TTC549 (cell line): ENCODE measurements around the gene YTHDF2.
"Not testable (repeated sequence)": the region's sequence is repeated elsewhere in the genome, so short reads cannot be mapped to it uniquely, and the experiment has no call there.

ENCODE experiments used
- FAIRE-seq: peaks from 2 replicates; lab custom pipeline; 2012; peaks lifted over from hg19 to GRCh38; lab: Jason Lieb, UNC

The YTHDF2 gene

DNA sequence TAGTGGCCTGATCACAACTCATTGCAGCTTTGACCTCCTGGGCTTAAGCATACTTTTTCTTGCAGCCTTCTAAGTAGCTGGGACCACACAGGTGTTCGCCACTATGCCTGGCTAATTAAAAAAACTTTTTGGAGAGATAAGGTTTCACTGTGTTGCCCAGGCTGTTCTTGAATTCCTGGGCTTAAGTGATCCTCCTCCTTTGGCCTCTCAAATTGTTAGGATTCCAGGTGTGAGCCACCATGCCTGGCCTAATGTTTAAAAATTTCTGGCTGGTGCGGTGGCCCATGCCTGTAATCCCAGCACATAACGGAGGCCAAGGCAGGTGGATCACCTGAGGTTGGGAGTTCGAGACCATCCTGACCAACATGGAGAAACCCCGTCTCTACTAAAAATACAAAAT, 24.4 kb downstream of the YTHDF2 start:
- FAIRE-seq: no peak

DNA sequence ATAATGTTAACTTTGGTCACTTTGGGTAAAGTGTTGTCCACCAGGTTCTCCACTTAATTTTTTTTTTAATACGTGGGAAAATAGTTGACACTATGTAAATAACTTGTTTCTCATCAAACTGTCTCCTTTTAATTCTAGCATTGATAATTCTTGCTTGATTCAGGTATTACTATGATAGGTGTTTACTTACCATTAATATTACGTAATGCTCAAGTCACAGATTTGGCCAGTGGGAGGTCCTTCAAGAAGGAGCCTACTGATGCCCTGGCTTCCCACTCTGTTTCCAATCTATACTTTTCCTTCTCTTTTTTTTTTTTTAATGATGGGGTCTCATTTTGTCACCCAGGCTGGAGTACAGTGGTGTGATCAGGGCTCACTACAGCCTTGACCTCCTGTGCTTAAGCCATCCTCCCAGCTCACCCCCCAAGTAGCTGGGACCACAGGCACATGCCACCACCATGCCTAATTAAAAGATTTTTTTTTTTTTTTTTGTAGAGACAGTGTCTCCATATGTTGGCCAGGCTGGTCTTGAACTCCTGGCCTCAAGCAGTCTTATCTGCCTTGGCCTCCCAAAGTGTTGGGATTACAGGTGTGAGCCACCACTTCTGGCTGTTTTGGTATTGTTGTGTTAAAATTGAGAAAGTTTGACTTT, 29.9 kb downstream of the YTHDF2 start:
- no peak for FAIRE-seq

DNA sequence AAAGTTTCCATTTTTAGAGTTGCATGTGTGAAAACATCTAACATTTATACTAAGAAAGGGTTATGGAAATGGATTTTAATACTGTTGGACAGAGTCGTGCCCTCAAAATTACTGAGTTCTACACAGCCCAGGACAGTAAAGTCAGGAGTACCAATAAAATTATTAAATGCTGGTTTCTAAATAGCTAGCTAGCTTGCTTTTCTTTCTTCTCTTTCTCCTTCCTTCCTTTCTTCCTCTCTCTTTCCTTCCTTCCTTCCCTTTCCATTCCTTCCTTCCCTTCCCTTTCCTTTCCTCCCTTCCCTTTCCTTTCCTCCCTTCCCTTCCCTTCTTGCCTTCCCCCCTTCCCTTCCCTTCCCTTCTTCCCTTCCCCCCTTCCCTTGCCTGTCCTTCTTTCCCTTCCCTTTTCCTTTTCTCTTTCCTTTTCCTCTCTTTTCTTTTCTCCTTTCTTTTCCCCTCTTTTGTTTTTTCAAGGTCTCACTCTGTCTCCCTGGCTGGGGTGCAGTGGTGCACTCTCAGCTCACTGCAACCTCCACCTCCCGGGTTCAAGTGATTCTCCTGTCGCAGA, 33.9 kb downstream of the YTHDF2 start:
- FAIRE-seq: no peak

DNA sequence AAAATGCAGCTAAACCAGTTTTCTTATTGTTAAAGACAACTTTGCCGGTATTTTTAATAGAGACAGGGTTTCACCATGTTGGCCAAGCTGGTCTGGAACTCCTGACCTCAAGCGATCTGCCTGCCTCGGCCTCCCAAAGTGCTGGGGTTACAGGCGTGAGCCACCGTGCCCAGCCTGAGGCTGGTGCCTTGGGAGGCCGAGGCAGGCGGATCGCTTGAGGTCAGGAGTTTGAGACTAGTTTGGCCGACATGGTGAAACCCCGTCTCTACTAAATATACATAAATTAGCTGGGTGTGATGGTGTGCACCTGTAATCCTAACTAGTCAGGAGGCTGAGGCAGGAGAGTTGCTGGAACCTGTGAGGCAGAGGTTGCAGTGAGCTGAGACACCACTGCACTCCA, 35.2 kb downstream of the YTHDF2 start:
- FAIRE-seq: not testable (repeated sequence)

DNA sequence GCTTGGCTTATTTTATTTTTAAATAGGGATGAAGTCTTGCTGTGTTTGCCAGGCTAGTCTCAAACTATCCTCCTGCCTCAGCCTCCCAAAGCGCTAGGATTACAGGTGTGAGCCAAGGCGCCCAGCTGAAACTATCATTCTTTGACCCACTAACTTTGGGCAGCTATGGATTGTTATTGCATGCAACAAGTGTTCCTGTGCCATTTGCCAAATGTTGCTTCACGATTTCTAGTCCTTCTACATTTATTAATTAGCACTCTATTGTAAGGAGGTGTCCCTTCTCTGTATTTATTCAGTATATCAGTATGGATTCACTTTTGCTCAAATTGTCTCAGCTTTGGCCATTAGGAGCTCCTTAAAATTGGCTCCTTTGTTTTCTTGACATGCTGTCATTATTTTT, 36.4 kb downstream of the YTHDF2 start:
- no peak for FAIRE-seq

DNA sequence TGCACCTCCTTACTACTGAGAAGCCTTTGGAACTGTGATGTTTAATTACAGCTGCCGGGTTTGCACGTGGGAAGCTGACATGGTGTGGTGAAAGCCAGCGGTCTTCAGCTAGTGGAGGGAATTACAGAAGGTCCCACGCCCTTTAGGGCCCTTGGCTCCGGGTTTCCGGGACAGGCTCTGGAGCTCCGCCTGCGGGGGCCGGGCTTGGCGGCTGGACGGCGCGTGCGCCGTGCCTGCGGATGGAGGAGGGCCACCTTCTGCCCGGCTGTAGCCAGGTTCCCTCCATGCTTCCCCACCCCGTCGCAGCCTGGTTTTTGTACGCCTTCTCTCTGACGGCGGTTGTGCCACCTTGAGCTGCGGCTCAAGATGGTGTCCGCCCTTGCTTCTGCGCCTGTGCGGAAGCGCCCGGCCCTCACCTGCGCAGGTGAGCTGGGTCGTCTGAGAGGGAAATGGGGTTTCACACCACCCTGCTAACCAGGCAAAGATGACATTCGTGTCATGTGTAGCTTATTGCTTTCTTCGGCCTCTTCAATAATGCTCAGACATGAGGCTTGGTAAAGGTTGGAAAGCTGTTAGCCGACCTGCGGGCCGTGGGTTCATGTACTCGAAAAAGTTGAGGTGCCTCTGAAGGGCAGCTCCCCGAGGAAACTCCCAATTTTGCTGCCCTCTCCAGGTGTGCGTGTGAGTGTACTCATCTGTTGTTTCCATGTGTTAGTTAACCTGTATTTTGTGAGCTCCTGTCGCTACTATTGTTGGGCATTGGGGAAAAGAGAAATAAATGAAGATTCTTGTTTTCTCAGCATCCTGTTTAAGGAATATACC, 38.6 kb downstream of the YTHDF2 start:
- FAIRE-seq: no peak

DNA sequence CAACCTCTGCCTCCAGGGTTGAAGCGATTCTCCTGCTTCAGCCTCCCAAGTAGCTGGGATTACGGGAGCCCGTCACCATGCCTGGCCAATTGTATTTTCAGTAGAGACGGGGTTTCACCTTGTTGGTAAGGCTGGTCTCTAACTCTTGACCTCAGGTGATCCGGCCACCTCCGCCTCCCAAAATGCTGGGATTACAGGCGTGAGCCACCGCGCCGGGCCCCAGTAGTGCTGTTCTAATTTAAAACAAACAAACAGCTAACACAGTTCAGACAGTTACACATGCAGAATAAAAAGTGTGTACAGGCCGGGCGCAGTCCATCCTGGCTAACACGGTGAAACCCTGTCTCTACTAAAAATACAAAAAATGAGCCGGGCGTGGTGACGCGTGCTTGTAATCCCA, 39.6 kb downstream of the YTHDF2 start:
- no peak for FAIRE-seq

DNA sequence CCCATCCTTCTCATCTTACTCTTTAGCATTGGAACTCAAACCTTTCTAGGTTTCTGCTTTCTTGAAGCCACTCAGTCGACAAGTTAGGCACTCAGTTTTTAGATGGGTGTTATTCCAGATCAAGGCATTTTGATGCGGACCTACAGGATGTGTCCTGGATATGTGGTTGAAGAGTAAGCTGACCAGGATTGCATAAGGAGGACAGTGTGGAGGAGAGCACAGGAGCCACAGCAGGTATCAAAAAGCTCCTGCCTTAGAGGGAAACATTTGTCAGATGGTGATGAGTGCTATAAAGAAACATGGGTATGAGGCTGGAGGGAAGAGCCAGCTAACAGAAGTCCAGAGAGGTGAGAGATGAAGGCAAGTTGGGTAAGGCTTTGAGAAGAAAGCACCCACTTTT, 41.3 kb downstream of the YTHDF2 start:
- FAIRE-seq: no peak

DNA sequence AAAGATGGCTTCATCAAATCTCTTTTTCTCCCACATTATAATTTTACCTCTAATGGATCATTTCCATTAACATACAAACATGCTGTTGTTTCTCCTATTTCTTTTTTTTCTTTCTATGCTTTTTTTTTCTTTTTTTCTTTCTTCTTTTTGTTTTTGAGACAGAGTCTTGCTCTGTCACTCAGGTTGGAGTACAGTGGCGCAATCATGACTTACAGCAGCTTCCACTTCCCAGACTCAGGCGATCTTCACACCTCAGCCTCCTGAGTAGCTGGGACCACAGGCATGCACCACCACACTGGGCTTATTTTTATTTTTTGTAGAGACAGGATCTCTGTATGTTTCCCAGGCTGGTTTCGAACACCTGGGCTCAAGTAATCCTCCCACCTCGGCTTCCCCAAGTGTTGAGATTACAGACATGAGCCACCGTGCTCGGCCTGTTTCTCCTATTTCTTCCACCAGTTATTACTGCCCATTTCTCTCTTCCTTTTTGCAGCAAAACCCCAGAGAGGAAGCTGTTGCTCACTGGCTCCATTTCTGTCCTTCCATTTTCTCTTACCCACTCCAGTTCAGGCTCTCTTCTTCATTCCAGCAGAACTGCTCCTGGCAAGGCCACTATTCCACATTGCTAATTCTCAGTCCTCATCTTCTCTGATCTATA, 43.1 kb downstream of the YTHDF2 start:
- no peak for FAIRE-seq

DNA sequence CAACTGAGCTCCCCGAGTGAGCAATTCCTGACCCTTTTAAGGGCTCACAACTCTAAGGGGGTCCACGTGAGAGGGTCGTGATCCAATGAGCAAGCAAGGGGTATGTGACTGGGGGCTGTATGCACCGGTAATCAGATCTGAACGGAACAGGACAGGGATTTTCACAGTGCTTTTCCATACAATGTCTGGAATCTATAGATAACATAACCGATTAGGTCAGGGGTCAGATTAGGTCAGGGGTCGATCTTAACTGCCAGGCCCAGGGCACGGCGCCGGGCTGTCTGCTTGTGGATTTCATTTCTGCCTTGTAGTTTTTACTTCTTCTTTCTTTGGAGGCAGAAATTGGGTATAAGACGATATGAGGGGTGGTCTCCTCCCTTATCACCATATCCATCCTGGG, 44.6 kb downstream of the YTHDF2 start:
- FAIRE-seq: no peak

DNA sequence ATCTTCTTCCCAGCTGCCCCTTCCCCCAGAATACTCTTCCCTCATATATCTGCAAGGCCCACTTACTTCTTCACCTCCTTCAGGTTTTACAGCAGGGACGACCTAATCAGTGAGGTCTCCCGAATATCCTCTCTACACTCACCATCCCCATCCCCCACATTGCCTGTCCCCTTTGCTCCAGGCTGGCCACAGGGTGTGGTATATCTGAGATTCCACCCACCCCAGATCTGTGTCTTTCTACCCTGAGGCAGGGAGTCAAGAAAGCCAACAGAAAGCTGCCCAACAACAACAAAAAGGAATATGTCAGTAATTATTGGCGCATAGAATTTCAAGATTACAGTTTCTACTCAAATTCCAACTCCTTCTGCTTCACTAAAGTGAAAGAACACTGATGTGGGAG, 45.3 kb downstream of the YTHDF2 start:
- no peak for FAIRE-seq

DNA sequence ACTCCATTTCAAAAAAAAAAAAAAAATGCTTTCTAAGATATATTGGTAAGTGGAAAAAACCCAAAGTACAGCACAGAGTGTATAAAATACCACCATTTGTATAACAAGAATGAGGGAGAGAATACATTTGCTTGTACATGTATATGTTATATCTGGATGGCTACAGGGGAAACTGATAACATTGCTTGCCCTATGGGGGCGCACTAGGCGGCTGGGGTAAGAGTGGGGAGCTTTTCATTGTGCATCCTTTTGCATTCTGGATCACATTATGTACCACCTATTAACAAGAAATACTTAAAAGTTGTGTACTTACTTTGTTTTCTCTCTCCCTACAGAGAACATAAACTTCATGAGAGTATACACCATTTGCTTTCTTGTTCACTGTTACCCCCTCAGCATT, 46.6 kb downstream of the YTHDF2 start:
- FAIRE-seq: no peak

DNA sequence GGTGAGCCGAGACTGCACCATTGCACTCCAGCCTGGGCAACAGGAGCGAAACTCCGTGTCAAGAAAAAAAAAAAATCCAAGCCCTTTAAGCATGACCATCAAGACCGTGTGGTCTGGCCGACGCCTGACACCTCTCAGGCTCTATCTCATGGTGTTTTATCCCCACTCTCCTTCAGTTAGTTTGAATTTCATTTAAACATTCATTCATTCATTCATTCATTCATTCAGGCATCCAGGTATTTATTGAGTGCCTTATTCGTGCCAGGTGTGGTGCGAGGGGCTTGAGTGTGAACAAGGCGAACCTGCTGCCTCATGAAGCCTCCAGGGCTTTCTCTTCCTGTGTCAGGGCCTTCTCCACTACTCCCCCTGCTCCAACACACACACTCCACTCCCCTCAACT, 52.7 kb downstream of the YTHDF2 start:
- FAIRE-seq: no peak

DNA sequence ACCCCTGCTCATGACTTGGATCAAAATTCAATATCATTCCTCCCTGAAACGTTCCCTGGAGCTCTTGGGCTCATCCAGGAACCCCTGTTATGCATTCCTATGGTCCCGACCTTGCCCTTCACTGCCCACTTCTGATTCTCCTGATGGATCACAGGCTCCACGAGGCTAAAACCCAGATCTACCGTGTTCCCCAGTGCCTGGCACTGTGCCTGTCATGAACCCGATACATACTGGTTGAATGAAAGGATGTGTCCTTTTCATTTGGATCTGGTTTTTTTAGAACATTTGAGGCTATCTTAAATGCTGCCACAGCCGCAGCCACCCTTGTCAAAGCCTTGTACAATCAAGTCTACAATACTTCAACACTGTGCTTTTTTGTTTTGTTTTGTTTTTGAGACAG, 53.1 kb downstream of the YTHDF2 start:
- no peak for FAIRE-seq

DNA sequence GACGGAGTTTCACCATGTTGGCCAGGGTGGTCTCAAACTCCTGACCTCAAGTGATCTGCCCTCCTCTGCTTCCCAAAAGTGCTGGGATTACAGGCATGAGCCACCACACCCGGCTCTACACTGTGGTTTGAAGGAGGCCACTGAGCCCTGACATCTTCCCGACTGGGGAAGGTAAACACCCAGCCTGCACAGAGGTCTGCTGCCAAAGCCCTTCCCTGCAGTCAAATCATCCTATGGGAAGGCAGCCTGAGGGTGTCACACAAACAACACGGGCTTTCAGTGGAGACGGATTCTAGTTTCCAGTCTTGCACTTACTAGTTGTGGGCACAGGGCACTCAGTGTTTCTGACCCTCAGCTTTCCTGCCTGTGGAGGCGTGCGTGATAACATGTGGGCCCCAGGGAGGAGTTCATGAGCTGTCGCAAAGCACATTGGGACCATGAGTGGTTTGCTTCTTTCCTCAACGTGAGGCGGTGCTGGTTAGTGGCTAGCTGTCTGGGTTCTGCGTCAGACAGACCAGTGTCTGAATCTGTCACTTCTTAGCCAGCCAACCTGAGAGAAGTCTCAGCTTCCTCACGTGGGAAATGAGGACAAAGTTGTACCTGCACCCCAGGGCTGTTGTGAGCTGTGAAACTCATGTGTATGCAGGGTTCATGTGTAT, 53.8 kb downstream of the YTHDF2 start:
- no peak for FAIRE-seq

DNA sequence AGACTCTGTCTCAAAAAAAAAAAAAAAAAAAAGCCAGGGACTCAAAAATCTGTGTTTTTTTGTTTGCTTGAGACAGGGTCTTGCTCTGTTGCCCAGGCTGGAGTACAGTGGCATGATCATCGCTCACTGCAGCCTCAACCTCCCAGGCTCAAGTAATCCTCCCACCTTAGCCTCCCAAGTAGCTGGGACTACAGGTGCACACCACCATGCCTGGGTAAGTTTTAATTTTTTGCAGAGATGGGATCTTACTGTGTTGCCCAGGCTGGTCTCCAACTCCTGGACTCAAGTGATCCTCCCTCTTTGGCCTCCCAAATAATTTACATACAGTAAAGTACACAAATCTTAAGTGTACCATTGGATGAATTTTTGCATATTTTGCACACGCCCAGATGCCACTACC, 55.2 kb downstream of the YTHDF2 start:
- FAIRE-seq: not testable (repeated sequence)

DNA sequence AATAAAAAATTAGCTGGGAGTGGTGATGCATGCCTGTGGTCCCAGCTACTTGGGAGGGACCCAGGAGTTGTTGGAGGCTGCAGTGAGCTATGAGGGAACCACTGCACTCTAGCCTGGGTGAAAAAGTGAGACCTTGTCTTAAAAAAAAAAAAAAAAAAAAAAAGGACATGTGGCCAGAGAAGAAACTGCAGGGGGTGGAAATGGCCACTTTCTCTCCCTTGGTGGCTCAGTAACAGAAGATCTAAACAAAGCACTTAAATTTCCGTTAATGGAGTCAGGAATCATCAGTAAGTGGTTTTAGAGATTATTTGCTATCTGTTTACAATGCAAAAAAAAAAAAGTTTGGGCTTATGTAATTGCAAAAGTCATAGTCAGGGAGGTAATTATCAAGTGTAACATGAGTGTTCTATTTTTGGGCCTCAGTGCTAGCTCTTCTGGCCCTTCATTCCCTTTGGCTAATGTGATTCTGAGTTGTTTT, 55.9 kb downstream of the YTHDF2 start:
- FAIRE-seq: no peak

DNA sequence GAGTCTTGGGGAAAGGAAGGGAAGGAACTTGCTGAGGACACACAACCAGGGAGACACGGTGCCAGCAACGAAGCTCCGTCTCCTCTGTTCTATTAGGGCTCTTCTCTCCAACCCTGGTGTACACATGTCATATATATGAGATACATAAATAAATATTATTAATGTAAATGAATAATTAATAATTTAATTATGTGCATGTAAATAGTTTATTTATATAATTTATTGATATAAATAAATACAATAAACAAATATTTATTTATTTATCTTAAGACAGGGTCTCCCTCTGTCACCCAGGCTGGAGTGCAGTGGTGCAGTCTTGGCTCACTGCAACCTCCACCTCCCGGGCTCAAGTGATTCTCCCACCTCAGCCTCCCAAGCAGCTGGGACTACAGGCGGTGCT, 57.8 kb downstream of the YTHDF2 start:
- FAIRE-seq: not testable (repeated sequence)

DNA sequence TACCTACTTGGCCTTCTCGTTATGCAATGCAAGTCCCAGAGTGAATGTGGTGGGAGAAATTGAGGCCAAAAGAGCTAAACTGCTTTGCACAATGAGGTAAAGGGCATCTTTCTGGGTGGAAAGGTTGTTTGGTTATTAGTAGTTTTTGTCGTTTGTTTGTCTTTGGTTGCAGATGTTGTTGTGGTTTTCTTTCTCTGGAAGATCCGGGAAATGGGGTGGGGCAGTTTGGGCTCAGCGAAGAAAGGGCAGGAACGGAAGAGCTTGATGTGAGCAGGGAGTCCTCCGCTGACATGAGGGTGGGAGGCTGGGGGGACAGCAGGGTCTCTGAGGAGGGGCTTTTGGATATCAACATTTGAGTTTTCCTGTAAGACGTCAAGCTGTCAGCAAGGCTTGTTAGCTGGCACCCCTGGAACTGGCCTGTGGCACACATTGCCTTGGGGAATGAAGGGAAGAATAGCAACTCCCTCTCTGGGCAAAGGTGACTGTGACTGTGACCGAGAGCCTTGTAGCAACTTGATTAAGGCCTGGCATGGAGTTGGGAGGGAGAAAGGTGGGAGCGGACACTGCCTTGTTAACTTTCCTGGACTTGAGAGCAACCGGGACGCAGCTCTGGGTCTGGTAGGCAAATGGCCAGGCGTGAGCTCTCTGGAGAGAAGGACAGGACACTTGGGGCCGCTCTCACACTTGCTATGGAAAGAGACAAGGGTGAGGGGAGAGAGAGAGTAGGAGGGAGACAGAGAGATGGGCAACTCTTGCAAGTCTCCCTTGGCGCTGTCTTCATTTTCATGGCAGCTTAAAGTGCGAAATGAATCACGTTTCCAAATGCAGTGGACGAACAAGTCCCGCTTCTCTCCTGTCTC, 59.8 kb downstream of the YTHDF2 start:
- no peak for FAIRE-seq

DNA sequence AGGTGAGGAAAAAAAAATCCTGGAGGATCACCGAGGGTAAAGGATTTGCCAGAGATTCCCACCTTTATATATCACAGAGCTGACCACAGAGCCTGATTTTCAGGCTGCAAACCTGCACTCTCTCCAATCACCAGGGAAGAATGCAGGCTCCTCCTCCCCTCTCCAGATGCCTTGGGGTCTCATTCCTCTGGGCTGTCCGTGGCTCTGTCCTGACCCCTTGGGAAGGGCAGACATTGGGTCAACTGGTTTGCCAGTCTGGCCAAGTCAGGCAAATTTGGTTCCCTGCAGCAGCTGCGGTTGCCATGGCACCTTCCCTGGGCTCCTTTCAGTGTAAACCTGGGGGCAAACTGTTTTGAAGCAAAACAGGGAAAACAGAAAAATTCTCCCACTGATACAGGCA, 63.6 kb downstream of the YTHDF2 start:
- no peak for FAIRE-seq

DNA sequence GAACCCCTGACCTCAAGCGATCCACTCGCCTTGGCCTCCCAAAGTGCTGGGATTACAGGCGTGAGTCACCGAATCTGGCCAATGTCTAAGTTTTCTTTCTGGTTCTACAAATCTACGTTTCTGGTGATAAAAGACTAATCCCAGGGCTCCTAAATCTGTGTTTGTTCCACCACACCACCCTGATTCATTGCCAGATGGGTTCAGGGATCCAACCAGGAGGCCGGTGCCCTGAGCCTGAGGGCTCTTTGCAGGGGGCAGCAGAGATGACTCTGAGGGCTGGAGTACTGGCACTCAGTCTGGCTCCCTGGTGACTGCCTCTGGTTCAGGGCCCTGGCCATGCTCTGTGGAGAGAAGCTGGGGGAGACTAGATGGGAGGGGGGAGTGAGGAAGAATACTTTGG, 64.7 kb downstream of the YTHDF2 start:
- no peak for FAIRE-seq

DNA sequence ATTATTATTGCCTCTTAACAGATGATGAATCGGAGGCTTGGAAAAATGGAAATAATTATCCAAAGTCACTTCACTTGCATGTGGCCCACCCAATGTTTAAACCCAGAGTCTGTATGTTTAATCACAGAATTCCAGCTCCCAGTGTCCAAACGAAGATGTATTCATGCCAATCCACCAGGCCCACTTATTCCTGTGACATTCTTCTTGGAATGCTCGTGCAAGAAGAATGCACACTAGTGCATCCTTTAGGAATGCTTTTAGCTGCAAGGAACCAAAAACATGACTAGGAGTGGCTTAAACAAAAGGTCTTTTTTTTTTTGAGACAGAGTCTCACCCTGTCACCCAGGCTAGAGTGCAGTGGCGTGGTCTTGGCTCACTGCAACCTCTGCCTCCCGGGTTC, 66.3 kb downstream of the YTHDF2 start:
- no peak for FAIRE-seq
